HCT116 (cell line): ENCODE data around the gene AKR7A3. TPM values are rescaled to one million over a fixed set of nuclear protein-coding genes. Genes with fewer than 3 reads are reported as not detected.

Source experiments
- ATAC-seq: fragments of 200-7000 bp; cut with Tn5 transposase; 2 replicates; pipeline ENCODE4 v1.9.1; 2020; ENCODE audit warnings: mild to moderate bottlenecking, moderate library complexity
- BruUV-seq: library from RNA; stranded (reverse); fragments of 400-500 nt; replicated peaks from 2 replicates; lab custom pipeline; 2021; lab: Mats Ljungman, UMichigan
- CTCF ChIA-PET: fragments of 300-600 bp; sonication (Branson Sonifier 250); formaldehyde crosslinking; loops from one replicate; lab custom pipeline; 2021; ENCODE audit warnings: antibody characterized with exemption; lab: Charles Lee
- POLR2A ChIA-PET: fragments of 300-600, 350-600 bp; sonication (Branson Sonifier 250); formaldehyde crosslinking; loops from one replicate; lab custom pipeline; 2021; ENCODE audit warnings: antibody characterized with exemption; lab: Charles Lee
- RAD21 ChIA-PET, 2 experiments: fragments of 300-600 bp; sonication (Branson Sonifier 250); formaldehyde crosslinking; loops; one replicate each; lab custom pipeline; 2023; ENCODE audit warnings: low total read pairs in 2 of 2; ENCODE audit not compliant: uncharacterized antibody in 2 of 2, unreplicated experiment in 2 of 2, low non-redundant PET in 1 of 2; lab: Charles Lee
- DNase-seq: peaks from one replicate; pipeline ENCODE4 v3.0.0-alpha.2; 2010; ENCODE audit warnings: low read depth, low spot score
- H2AFZ ChIP-seq: fragments of 200-600 bp; shearing (Covaris generic), sonication (generic); 2 replicates; pipeline ENCODE4 v1.6.1; 2017; ENCODE audit warnings: low read depth, mixed run types, mixed read lengths, antibody characterized with exemption, low read length; ENCODE audit not compliant: poor library complexity, severe bottlenecking
- H3K27ac ChIP-seq: 2 replicates; pipeline ENCODE4 v1.5.1; 2012; ENCODE audit warnings: low read depth, low read length
- H3K27me3 ChIP-seq: fragments of 200-600 bp; sonication (generic); 2 replicates; pipeline ENCODE4 v1.6.1; 2016; ENCODE audit warnings: mixed run types, low read length, mixed read lengths; ENCODE audit not compliant: insufficient read depth
- H3K36me3 ChIP-seq, 2 experiments: fragments of 200-500 bp in 1 of 2; fragments of 200-600 bp in 1 of 2; sonication (Bioruptor generic) in 1 of 2; sonication (generic) in 1 of 2; 2 replicates each; pipeline versions ENCODE4 v1.5.1 to v1.6.1; 2014 to 2016; ENCODE audit warnings: low read length in 2 of 2, inconsistent platforms in 1 of 2, mixed read lengths in 1 of 2, mixed run types in 1 of 2; ENCODE audit not compliant: insufficient read depth in 2 of 2, control insufficient read depth in 1 of 2
- H3K4me1 ChIP-seq, 2 experiments: fragments of 200-600 bp in 1 of 2; sonication (generic) in 1 of 2; 2 replicates each; pipeline versions ENCODE4 v1.5.1 to v1.6.1; 2012 to 2017; ENCODE audit warnings: low read length in 2 of 2, inconsistent platforms in 1 of 2, mild to moderate bottlenecking in 1 of 2, mixed read lengths in 1 of 2, mixed run types in 1 of 2, moderate library complexity in 1 of 2; ENCODE audit not compliant: insufficient read depth in 2 of 2, control insufficient read depth in 1 of 2
- H3K4me2 ChIP-seq: fragments of 200-600 bp; sonication (generic); 2 replicates; pipeline ENCODE4 v1.6.1; 2017; ENCODE audit warnings: mixed run types, low read length, mixed read lengths
- H3K4me3 ChIP-seq, 2 experiments: fragments of 200-600 bp in 1 of 2; sonication (generic) in 1 of 2; replicated peaks in 1 of 2; 2 replicates each; pipeline ENCODE4 v1.5.1; 2011 to 2016; ENCODE audit warnings: low read length in 2 of 2, control low read depth in 1 of 2, low read depth in 1 of 2, mild to moderate bottlenecking in 1 of 2, mixed read lengths in 1 of 2, mixed run types in 1 of 2
- H3K79me2 ChIP-seq: fragments of 200-600 bp; sonication (generic); 2 replicates; pipeline ENCODE4 v1.6.1; 2017; ENCODE audit warnings: mild to moderate bottlenecking, mixed run types, low read length, moderate library complexity, mixed read lengths; ENCODE audit not compliant: insufficient read depth
- H3K9ac ChIP-seq: fragments of 200-600 bp; sonication (generic); 2 replicates; pipeline ENCODE4 v1.6.1; 2016; ENCODE audit warnings: low read length, mixed read lengths
- H3K9me2 ChIP-seq: fragments of 200-600 bp; sonication (generic), shearing (Covaris generic); 2 replicates; pipeline ENCODE4 v1.6.1; 2017; ENCODE audit warnings: mixed run types, mild to moderate bottlenecking, moderate library complexity; ENCODE audit not compliant: insufficient read depth
- H3K9me3 ChIP-seq, 2 experiments: fragments of 200-500 bp in 1 of 2; fragments of 200-600 bp in 1 of 2; sonication (Bioruptor generic) in 1 of 2; sonication (generic) in 1 of 2; 2 replicates each; pipeline ENCODE4 v1.6.1; 2014 to 2017; ENCODE audit warnings: low read length in 2 of 2, mixed read lengths in 2 of 2, inconsistent platforms in 1 of 2, low read depth in 1 of 2, mild to moderate bottlenecking in 1 of 2, mixed run types in 1 of 2, moderate library complexity in 1 of 2; ENCODE audit not compliant: control insufficient read depth in 1 of 2, insufficient read depth in 1 of 2
- H4K20me1 ChIP-seq: fragments of 200-600 bp; sonication (generic), shearing (Covaris generic); 2 replicates; pipeline ENCODE4 v1.6.1; 2017; ENCODE audit warnings: mixed run types, mild to moderate bottlenecking, moderate library complexity; ENCODE audit not compliant: insufficient read depth
- ATF3 ChIP-seq: IDR thresholded peaks from 2 replicates; pipeline ENCODE4 v1.6.1; 2012
- CBX3 ChIP-seq: IDR thresholded peaks from 2 replicates; pipeline ENCODE4 v1.6.1; 2012; ENCODE audit warnings: low read depth
- CEBPB ChIP-seq: IDR thresholded peaks from 2 replicates; pipeline ENCODE4 v1.6.1; 2012; ENCODE audit warnings: low read depth
- EZH2phosphoT487 ChIP-seq: fragments of 200-600 bp; IDR thresholded peaks from 2 replicates; pipeline ENCODE4 v1.6.1; 2018; ENCODE audit warnings: antibody characterized with exemption, borderline replicate concordance
- JUND ChIP-seq: IDR thresholded peaks from 2 replicates; pipeline ENCODE4 v1.6.1; 2012
- MAX ChIP-seq: IDR thresholded peaks from 2 replicates; pipeline ENCODE4 v1.6.1; 2012
- POLR2A ChIP-seq: IDR thresholded peaks from 2 replicates; pipeline ENCODE4 v1.7.0; 2011; ENCODE audit warnings: borderline replicate concordance; ENCODE audit not compliant: insufficient read depth, insufficient read length; ENCODE audit errors: extremely low read depth
- POLR2AphosphoS5 ChIP-seq: IDR thresholded peaks from 2 replicates; pipeline ENCODE4 v1.6.1; 2011; ENCODE audit warnings: mild to moderate bottlenecking, low read depth, low read length, moderate library complexity
- RAD21 ChIP-seq: IDR thresholded peaks from 2 replicates; pipeline ENCODE4 v1.6.1; 2012; ENCODE audit warnings: low read depth, mild to moderate bottlenecking
- REST ChIP-seq: IDR thresholded peaks from 2 replicates; pipeline ENCODE4 v1.6.1; 2012; ENCODE audit warnings: low read depth
- SIN3A ChIP-seq: IDR thresholded peaks from 2 replicates; pipeline ENCODE4 v1.6.1; 2012; ENCODE audit warnings: low read depth
- SP1 ChIP-seq: IDR thresholded peaks from 2 replicates; pipeline ENCODE4 v1.6.1; 2012; ENCODE audit warnings: low read depth
- TCF7L2 ChIP-seq: IDR thresholded peaks from 2 replicates; pipeline ENCODE4 v1.7.0; 2011; ENCODE audit warnings: borderline replicate concordance, inconsistent platforms; ENCODE audit not compliant: insufficient read depth, insufficient read length; ENCODE audit errors: extremely low read depth
- ZBTB33 ChIP-seq: IDR thresholded peaks from 2 replicates; pipeline ENCODE4 v1.6.1; 2011; ENCODE audit warnings: mild to moderate bottlenecking, low read length, moderate library complexity; ENCODE audit not compliant: insufficient replicate concordance; ENCODE audit errors: extremely low read depth
- ZFX ChIP-seq: fragments of 450-650 bp; IDR thresholded peaks from 2 replicates; pipeline ENCODE4 v1.6.1; 2017
- ZNF274 ChIP-seq: fragments of 200-500 bp; sonication (Bioruptor generic); IDR thresholded peaks from 2 replicates; pipeline ENCODE4 v1.6.1; 2014; ENCODE audit warnings: mild to moderate bottlenecking, low read depth, low read length, inconsistent platforms
- intact Hi-C: fragments of 100-400 bp; cut with micrococcal nuclease; formaldehyde crosslinking; loops from 2 replicates; pipeline ENCODE4 v1.10.0; 2022
- total RNA-seq: library from RNA; stranded (reverse); gene quantifications from one replicate; pipeline ENCODE4 v1.2.1, GENCODE V29; 2021; ENCODE audit not compliant: unreplicated experiment

Gene AKR7A3
- total RNA-seq, 1 experiment from 2014 or later = 1.7 TPM

GRCh38 chr1:19309123-19309813 is 20.7 kb upstream of the AKR7A3 start:
- Histone ChIP-seq H3K9me2 (no peaks in the 10 kb centered on the region), H3K4me3 (no peak overlapping the region), H3K27me3 (no peaks in the 10 kb centered on the region), H3K9me3 (no peaks in the 10 kb centered on the region), H3K36me3 (peaks cover 20% of the 10 kb centered on the region in 2 experiments), H3K27ac (no peak overlapping the region), H2AFZ (no peak overlapping the region), H3K9ac (no peak overlapping the region), H3K4me2 (no peak overlapping the region), H3K79me2 (peaks cover 33% of the 10 kb centered on the region), H3K4me1 (peaks cover 13 to 29% of the 10 kb centered on the region in 2 experiments; a peak in 3 of 4 replicates), H4K20me1 (no peaks in the 10 kb centered on the region)
- ATAC-seq (no peak), DNase-seq (no peak)
- intact Hi-C loops = no loop called here
- BruUV-seq = no TSS peak
- RAD21 ChIA-PET = no interaction called here
- CTCF ChIA-PET = no interaction called here
- POLR2A ChIA-PET = no interaction called here
- no peak for TF ChIP-seq POLR2AphosphoS5

- ChIA-PET POLR2A (no interaction called here), RAD21 (no interaction called here), CTCF (no interaction called here)
- no peak overlapping the region for H3K9ac ChIP-seq
- no peak overlapping the region for H3K27ac ChIP-seq
- no peak for TF ChIP-seq ZBTB33
- no peak for TF ChIP-seq ATF3
- TF ChIP-seq JUND = no peak
- no peak for TF ChIP-seq ZNF274
- TF ChIP-seq RAD21 = no peak
- TF ChIP-seq REST = no peak
- no peak for TF ChIP-seq CEBPB
- TF ChIP-seq POLR2A = no peak
- no peak for TF ChIP-seq EZH2phosphoT487
- TF ChIP-seq SP1 = no peak
- TF ChIP-seq ZFX = no peak
- no peak for TF ChIP-seq SIN3A
- TF ChIP-seq TCF7L2 = no peak
- TF ChIP-seq MAX = no peak
- no peak for TF ChIP-seq CBX3
- H3K79me2 ChIP-seq = peaks cover 33% of the 10 kb centered on the region
- no peaks in the 10 kb centered on the region for H4K20me1 ChIP-seq
- H3K4me3 ChIP-seq = no peak overlapping the region
- no peak overlapping the region for H2AFZ ChIP-seq
- no peaks in the 10 kb centered on the region for H3K27me3 ChIP-seq
- DNase-seq = no peak
- H3K9me3 ChIP-seq = no peaks in the 10 kb centered on the region
- no peak for ATAC-seq
- BruUV-seq = no TSS peak
- H3K36me3 ChIP-seq = peaks cover 24 to 26% of the 10 kb centered on the region in 2 experiments
- H3K4me1 ChIP-seq = peaks cover 9 to 21% of the 10 kb centered on the region in 2 experiments; a peak in 3 of 4 replicates
- H3K9me2 ChIP-seq = no peaks in the 10 kb centered on the region
- no peak overlapping the region for H3K4me2 ChIP-seq
- intact Hi-C loops = no loop called here
Measured at GRCh38 chr1:19308509-19308907, 19.9 kb upstream of the AKR7A3 start.
